GM21447 (cell line): ENCODE results near the gene SLC66A2.

Experiments used
- ATAC-seq: cut with Tn5 transposase; IDR thresholded peaks from one replicate; pipeline ENCODE4 v1.9.1; 2021; ENCODE audit not compliant: unreplicated experiment

SLC66A2 gene

DNA sequence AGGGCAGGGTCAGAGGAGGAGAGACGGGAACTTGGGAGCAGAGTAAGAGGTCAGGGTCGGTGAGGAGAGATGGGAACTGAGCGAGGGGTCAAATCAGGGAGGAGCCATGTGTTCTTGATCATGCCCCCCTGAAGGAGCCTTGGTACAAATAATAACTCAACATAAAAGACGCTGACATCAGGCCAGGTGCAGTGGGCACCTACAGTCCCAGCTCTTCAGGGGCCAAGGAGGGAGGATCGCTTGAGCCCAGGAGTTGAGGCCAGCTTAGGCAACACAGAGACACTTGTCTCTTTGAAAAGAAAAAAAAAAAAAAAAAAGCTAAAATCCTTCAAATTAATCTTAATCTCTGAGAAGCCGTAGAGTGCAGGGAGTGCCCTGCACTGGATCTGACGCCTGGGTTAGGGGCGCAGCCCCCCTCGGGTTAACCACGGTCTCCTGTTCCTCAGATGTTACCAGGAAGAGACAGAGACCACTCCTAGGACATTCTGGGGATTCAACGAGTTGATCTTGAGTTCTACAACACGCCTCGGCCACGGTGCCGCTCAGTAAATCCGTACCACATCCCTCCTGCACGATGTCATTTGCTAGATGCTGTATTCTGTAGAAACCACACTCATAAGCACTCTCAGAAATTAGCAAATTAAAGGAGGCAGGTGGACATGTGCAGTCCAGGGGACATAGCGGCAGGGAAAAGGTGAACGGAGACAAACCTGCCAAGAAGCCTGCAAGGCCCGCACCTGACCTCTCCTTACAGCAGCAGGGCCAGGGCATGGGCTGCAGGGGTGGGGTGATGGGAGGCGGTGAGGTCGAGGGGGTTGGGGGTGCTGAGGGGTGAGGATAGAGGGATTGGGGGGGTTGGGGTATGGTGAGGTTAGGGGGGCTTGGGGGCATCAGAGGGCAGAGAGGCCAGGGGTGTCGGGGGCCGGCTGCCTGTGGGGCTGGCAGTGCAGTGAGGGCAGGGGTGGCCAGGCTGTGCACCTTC lies 29.2 kb downstream of the SLC66A2 start:
- no peak for ATAC-seq

DNA sequence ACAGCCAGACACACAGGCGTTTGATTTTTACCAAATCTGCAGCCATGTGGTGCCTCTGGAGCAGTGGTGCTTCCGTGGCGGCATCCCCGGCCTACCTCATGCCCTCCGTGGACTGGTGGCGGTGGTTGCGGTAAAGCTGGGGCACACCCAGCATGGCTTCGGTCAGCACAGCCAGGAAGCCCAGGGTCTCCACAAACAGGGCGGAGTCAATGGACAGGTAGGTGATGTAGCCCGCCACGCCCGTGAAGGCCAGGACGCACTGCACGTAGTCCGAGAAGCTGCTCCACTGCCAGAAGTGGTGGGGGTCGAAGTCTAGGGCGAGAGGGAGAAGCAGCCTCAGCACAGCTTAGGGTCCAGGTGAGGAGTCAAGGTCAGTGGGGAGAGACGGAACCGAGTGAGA lies 32.4 kb downstream of the SLC66A2 start:
- ATAC-seq = no peak

- no peak for ATAC-seq
These were observed 32.8 kb downstream of the SLC66A2 start for GRCh38 chr18:79918615-79919011.

DNA sequence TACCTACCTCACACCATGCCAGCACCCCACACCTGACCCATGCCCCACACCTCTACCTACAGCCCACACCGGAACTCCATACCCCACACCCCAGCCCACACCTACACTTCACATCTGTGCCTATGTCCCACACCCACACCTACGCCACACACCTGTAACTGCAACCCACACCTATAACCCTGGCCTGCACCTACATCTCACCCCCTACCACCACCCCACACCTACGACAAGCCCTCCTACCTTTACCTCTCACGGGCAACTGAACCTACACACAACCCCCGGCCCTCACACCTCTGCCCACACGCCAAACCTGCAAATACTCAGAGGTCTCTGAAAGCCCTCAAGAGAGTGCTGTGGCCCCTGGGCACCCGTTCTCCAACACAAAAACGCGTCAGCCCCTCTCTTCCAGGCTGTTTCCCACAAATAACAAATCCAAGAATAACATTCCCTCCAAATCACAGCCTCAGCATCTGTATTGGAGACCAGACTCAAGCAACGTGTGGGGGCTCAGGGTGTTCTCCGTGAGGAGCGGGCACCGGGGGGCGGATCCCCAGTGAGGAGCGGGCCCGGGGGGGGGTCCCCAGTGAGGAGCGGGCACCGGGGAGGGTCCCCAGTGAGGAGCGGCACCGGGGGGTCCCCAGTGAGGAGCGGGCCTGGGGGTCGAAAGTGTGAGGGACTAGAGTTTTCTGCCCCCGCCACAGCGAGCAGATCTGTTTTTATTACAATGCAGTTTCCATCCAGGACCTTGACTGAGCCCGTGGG lies 33.4 kb downstream of the SLC66A2 start:
- no peak for ATAC-seq

GRCh38 chr18:79917169-79917852 lies 34.1 kb downstream of the SLC66A2 start:
- ATAC-seq = no peak

GRCh38 chr18:79916546-79917168 lies 34.8 kb downstream of the SLC66A2 start:
- no peak for ATAC-seq

GRCh38 chr18:79916128-79916494 lies 35.3 kb downstream of the SLC66A2 start:
- ATAC-seq = no peak

GRCh38 chr18:79915161-79916127 lies 36.0 kb downstream of the SLC66A2 start:
- ATAC-seq = no peak

- no peak for ATAC-seq
These were observed 36.8 kb downstream of the SLC66A2 start for GRCh38 chr18:79914614-79915160.

DNA sequence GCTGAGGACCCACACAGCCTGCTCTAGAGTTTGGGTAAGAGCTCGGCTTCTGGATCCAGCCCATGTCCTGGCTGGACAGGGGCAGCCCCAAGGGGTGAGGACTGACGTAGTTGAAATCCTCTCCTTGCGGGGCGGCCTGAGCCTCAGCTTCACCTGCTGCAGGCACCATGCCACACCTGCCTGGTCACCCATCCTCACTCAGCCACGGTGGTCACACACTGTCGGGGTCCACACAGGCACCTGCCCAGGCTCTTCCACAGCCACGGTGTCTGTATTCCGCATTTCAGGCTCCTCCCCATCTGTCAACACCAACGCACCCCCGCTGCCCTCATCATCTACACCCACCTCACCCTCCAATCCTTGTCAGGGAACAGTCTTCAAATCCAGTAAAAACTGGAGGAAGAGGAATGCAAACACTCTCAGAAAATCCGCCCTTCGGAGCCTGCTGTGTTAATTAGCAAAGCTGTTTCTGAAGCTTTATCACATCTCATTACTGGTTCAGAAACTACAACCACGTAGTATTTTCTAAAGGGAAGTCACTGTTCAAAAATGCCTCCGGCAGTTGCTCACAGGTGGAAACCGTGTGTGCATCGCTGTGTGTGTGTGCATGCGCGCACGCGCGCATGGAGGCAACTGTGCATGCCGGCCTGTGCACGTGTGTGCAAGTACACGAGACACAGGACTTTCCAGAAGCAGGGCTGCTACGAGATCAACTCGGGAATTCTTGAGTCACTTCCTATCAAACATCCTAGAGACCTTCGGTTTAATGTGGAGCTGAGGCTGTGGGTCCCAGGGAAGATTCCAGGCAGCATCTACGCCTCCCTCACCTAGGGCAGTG lies 38.2 kb downstream of the SLC66A2 start:
- ATAC-seq = no peak

DNA sequence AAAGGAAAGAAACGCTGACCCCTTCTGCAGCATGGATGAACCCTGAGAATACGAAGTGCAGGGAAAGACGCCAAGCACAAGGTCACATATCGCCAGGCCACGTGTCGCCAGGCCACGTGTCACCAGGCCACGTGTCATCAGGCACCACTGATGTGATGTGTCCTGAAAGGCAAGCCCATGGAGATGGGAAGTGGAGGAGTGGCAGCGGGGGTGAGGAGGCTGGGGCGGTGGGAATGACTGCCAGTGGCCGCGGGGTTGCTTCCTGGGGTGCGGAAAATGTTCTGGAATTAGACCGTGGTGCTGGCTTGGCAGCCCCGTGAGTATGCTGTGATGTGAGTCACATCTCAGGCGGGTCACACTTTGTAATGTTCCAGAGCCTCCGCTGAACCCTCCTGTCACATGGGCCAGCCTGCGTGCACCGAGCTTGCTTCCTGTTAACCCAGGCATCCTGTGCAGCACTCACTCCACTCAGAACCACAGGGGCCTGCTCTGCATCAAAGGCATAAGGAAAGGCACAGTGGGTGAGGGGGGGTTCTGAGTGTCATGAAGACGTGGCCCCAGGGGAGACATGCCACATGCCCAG lies 39.0 kb downstream of the SLC66A2 start:
- ATAC-seq = no peak

DNA sequence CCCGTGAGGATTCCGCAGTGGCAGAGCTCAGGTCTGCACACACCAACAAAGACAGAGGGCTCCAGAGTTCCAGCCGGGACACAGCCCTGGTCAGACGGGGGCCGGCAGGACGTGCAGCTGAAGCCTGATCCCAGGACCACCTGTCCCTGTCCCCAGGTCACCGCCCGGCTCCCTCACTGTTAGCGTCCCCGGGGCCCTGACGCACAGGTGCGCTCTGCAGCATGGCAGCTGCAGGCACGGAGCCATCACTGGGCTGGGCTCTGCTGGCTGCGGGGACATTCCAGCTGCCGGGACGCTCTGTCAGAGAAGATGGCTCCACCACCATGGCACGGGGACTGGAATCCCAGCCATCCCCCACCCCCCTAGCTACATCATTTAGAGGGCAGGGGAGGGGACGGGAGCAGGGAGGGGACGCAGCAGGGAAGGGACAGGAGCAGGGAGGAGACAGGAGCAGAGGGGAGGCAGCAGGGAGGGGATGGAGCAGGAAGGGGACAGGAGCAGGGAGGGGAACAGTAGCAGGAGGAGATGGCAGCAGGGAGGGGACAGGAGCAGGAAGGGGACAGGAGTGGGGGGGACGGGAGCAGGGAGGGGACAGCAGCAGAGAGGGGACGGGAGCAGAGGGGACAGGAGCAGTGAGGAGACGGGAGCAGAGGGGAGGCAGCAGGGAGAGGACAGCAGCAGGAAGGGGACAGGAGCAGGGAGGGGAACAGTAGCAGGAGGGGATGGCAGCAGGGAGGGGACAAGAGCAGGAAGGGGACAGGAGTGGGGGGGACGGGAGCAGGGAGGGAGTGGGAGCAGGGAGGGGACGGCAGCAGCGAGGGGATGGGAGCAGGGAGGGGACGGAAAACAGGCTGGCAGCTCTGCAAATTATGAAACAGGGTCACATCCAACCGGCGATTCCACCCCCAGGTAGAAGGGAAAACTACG lies 39.8 kb downstream of the SLC66A2 start:
- no peak for ATAC-seq

DNA sequence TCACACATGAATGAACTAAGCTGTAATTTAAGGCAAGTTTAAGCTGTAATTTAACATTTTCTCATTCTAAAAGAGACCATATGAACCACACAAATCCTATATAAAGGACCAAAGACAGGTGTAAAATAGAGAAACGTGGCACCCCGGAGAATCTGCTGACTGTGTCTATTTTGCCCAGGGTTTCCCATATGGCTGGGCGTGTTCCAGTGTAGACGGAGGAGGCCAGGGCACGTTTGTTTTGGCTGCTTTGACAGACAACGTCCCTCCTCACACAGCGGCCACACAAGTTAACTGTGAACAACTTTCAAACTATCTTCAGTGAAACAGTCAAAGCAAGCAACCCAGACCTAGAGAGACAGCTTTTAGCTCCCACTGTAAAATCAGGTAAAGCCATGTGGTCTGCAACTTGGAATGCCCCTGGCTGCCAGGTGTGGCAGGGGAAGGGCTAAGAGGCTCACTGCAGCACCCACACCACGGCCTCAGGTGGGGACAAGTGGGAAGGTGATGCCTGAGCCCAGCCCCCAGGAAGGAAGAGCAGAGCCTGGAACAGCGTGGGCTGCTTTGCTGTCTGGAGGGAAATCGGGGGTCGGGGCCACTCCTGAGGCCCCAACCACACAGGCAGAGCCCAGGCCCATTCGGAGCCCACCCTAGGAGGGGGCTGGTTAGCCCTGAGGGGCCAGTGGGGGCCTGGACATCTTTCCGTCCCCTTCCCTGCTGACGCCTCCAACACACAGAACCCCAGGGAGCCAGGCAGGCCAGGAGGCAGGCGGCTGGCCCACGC lies 40.7 kb downstream of the SLC66A2 start:
- no peak for ATAC-seq

DNA sequence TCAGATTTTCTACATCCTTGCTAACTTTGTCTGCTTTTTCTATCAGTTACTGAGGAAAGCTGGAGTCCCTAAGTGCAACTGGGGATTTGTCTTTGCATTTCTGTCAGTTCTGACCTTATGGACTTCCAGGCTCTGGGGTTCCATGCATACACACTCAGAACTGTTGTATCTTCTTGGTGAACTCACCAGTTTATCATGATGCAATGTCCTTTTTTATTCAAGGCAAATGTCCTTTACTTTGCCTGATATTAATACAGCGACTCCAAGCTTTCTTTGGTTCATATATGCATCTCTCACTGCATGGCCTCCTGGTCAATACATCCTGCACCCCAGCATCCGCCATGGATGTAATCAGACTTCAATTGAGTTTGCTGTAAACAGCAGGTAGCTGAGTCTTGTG lies 44.7 kb downstream of the SLC66A2 start:
- no peak for ATAC-seq

- no peak for ATAC-seq
These were observed 45.5 kb downstream of the SLC66A2 start for GRCh38 chr18:79905993-79906392.

DNA sequence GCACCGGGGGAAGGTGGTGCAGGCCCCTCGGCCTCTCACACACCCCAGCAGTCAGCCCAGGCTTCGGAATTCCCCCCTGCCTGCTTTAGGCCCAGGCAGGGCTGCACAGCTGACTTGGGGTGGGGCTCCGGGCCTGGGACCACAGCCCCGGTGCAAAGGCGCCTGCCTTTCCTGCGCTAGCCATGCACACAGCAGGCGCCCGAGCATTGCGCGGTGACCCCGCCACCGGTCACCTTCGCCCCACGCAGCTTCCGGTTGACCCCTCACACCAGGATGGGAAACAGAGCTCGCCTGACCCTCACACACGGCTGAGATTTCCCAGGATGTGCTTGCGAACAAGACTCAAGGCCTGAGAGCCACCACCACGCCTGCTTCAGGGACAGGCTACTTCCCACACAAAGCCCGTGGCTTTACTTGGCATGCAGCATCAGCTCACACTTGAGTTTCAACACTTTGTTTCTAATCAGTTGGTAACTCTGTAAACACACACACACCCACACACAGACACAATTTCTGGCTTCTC lies 46.0 kb downstream of the SLC66A2 start:
- no peak for ATAC-seq
